Endothelial cell of umbilical vein (primary cell): Measurements from ENCODE around the gene GGNBP2. TPM values are rescaled to one million over a fixed set of nuclear protein-coding genes. Genes with fewer than 3 reads are reported as not detected.

Source experiments
- BruUV-seq: library from RNA; stranded (reverse); fragments of 400-500 nt; replicated peaks from 2 replicates; lab custom pipeline; 2021; lab: Mats Ljungman, UMichigan
- CTCF ChIA-PET: fragments of 300-600, 350-600 bp; sonication (Branson Sonifier 250); formaldehyde crosslinking; loops from one replicate; lab custom pipeline; 2021; ENCODE audit warnings: antibody characterized with exemption, inconsistent platforms; lab: Charles Lee
- POLR2A ChIA-PET: fragments of 300-600, 350-600 bp; sonication (Branson Sonifier 250); formaldehyde crosslinking; loops from one replicate; lab custom pipeline; 2021; ENCODE audit warnings: antibody characterized with exemption, inconsistent platforms; lab: Charles Lee
- DNase-seq: peaks from one replicate; pipeline ENCODE4 v3.0.0-alpha.2; 2011; ENCODE audit warnings: low read depth, low spot score
- FAIRE-seq: peaks from 2 replicates; lab custom pipeline; 2011; peaks lifted over from hg19 to GRCh38; lab: Jason Lieb, UNC
- H2AFZ ChIP-seq: 2 replicates; pipeline ENCODE4 v1.6.0; 2012; ENCODE audit warnings: low read depth, low read length, control low read depth, inconsistent platforms
- H3K27ac ChIP-seq: 2 replicates; pipeline ENCODE4 v1.5.1; 2011; ENCODE audit warnings: low read depth, mild to moderate bottlenecking, control low read depth, low read length, moderate library complexity; ENCODE audit not compliant: insufficient read depth
- H3K27me3 ChIP-seq, 2 experiments: 2 replicates each; pipeline versions ENCODE4 v1.6.0 to v1.6.1; 2011; ENCODE audit warnings: low read length in 2 of 2, mixed read lengths in 1 of 2; ENCODE audit not compliant: control insufficient read depth in 2 of 2, insufficient read depth in 2 of 2
- H3K36me3 ChIP-seq, 2 experiments: 2 replicates in 1 of 2; 3 replicates in 1 of 2; pipeline ENCODE4 v1.5.1; 2011; ENCODE audit warnings: low read length in 2 of 2, mild to moderate bottlenecking in 1 of 2, moderate library complexity in 1 of 2; ENCODE audit not compliant: control insufficient read depth in 2 of 2, insufficient read depth in 2 of 2; ENCODE audit errors: extremely low read depth in 1 of 2
- H3K4me1 ChIP-seq: 3 replicates; pipeline ENCODE4 v1.5.1; 2011; ENCODE audit warnings: mild to moderate bottlenecking, low read length; ENCODE audit not compliant: control insufficient read depth, insufficient read depth; ENCODE audit errors: extremely low read depth
- H3K4me2 ChIP-seq: 2 replicates; pipeline ENCODE4 v1.6.1; 2011; ENCODE audit warnings: low read length, control low read depth, mixed read lengths; ENCODE audit not compliant: insufficient read depth
- H3K4me3 ChIP-seq, 3 experiments: fragments of 200-600 bp in 1 of 3; sonication (generic), shearing (Covaris generic) in 1 of 3; replicated peaks in 1 of 3; 2 replicates each; pipeline ENCODE4 v1.5.1; 2011 to 2016; ENCODE audit warnings: control low read depth in 3 of 3, low read length in 3 of 3, mild to moderate bottlenecking in 2 of 3, inconsistent platforms in 1 of 3, low read depth in 1 of 3, moderate library complexity in 1 of 3; ENCODE audit not compliant: insufficient read depth in 1 of 3
- H3K79me2 ChIP-seq: 2 replicates; pipeline ENCODE4 v1.6.0; 2012; ENCODE audit warnings: low read length, inconsistent platforms; ENCODE audit not compliant: control insufficient read depth, insufficient read depth
- H3K9ac ChIP-seq: replicated peaks from 2 replicates; pipeline ENCODE3; 2011; ENCODE audit warnings: low read length, control low read depth; ENCODE audit not compliant: insufficient read depth; ENCODE audit errors: extremely low read depth
- H3K9me1 ChIP-seq: replicated peaks from 3 replicates; pipeline ENCODE4 v1.6.0; 2011; ENCODE audit warnings: mild to moderate bottlenecking, low read length; ENCODE audit not compliant: control insufficient read depth, insufficient read depth; ENCODE audit errors: extremely low read depth
- H3K9me3 ChIP-seq: replicated peaks from 2 replicates; pipeline ENCODE4 v1.5.1; 2012; ENCODE audit warnings: low read length, inconsistent platforms; ENCODE audit not compliant: control insufficient read depth, insufficient read depth
- H4K20me1 ChIP-seq: replicated peaks from 2 replicates; pipeline ENCODE3; 2011; ENCODE audit warnings: mild to moderate bottlenecking, low read length; ENCODE audit not compliant: control insufficient read depth, insufficient read depth; ENCODE audit errors: extremely low read depth
- EZH2 ChIP-seq: IDR thresholded peaks from 2 replicates; pipeline ENCODE4 v1.6.1; 2012; ENCODE audit warnings: borderline replicate concordance, low read depth, mild to moderate bottlenecking, moderate library complexity, low read length, inconsistent platforms; ENCODE audit not compliant: severe bottlenecking
- FOS ChIP-seq: IDR thresholded peaks from 2 replicates; pipeline ENCODE4 v1.6.1; 2011; ENCODE audit warnings: mild to moderate bottlenecking, low read length, moderate library complexity, borderline replicate concordance; ENCODE audit not compliant: insufficient read depth
- GATA2 ChIP-seq: IDR thresholded peaks from 2 replicates; pipeline ENCODE4 v1.7.0; 2011; ENCODE audit warnings: low read depth, mild to moderate bottlenecking, moderate library complexity, mixed read lengths, low read length; ENCODE audit not compliant: insufficient read length, insufficient read depth
- JUN ChIP-seq: IDR thresholded peaks from 2 replicates; pipeline ENCODE4 v1.6.1; 2011; ENCODE audit warnings: borderline replicate concordance, low read depth; ENCODE audit not compliant: insufficient read length, insufficient read depth
- MYC ChIP-seq: IDR thresholded peaks from one replicate; pipeline ENCODE4 v1.6.1; 2011; ENCODE audit warnings: mild to moderate bottlenecking, low read depth, low read length
- POLR2A ChIP-seq: IDR thresholded peaks from 2 replicates; pipeline ENCODE4 v1.6.1; 2012; ENCODE audit warnings: low read depth, mild to moderate bottlenecking, control low read depth, low read length
- POLR2AphosphoS5 ChIP-seq: IDR thresholded peaks from 2 replicates; pipeline ENCODE4 v1.6.1; 2012; ENCODE audit warnings: low read depth, mild to moderate bottlenecking, control low read depth, low read length, moderate library complexity; ENCODE audit not compliant: insufficient read depth
- dilution Hi-C: fragments of 300-500 bp; cut with MboI; formaldehyde crosslinking; loops from one replicate; pipeline ENCODE4 v1.15.0; 2019; ENCODE audit warnings: low sequenced_read_pairs; ENCODE audit not compliant: extremely low pct_ligation_motif_present
- intact Hi-C: fragments of 100-400 bp; cut with micrococcal nuclease; formaldehyde crosslinking; loops from one replicate; pipeline ENCODE4 v1.10.0; 2022
- polyA plus RNA-seq, 4 experiments: library from polyadenylated mRNA; depleted of rRNA in 3 of 4; stranded (reverse) in 3 of 4; unstranded in 1 of 4; fragments of >200 nt; gene quantifications; 2 replicates each; pipeline versions ENCODE4 v1.2.1 to v1.2.3, GENCODE V29; 2011 to 2012; ENCODE audit warnings: missing spikeins in 1 of 4
- total RNA-seq: library from RNA; stranded (reverse); gene quantifications from 2 replicates; pipeline ENCODE4 v1.2.3, GENCODE V29; 2021
- TF ChIP-seq, protein P1 (sequence below), 2 donors: IDR thresholded peaks; 1 replicate in 1 of 2; 2 replicates in 1 of 2; pipeline ENCODE4 v1.5.1; 2011; ENCODE audit warnings: low read length in 2 of 2, mild to moderate bottlenecking in 2 of 2, moderate library complexity in 2 of 2, control low read depth in 1 of 2, inconsistent platforms in 1 of 2, low read depth in 1 of 2; ENCODE audit not compliant: insufficient read depth in 1 of 2; ENCODE audit errors: extremely low read depth in 1 of 2
- TF ChIP-seq, protein P2 (sequence below): IDR thresholded peaks from 2 replicates; pipeline ENCODE4 v1.6.1; 2011; ENCODE audit not compliant: insufficient read depth, insufficient read length

The GGNBP2 gene
- total and polyA plus RNA-seq, 2 donors (not counting 3 experiments of a cell fraction or from before 2014, with no cell fraction given): 52.6 to 77.6 TPM

DNA sequence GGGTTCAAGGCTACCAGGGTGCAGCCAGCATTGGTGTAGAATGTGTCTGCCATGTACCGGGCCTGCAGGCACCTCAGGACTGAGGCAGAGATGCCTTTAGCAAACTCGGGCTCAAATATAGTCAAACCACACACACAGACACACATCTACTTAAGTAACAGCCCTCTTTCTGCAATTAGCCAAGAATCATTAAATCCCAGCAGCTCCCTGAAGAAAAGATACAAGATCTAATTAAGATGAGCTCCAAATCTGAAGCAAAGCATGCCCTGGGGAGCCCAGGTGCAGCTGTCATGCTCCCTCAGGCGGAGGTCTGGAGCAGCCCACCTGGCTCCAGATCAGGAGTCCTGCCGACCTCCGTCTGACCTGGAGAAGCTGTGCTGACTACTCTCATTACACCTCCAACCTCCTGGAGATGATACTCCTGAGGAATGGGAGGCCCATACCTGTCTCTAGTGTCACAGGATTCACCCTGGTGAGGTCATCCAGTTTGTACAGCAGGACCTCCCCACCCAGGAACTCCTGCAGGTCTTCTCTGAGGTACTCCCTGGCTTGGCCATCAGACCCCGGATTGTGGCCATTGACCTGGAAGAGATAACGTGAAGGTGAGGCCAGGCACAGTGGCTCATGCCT, 17.0 kb upstream of the GGNBP2 start:
- intact Hi-C loops: no loop called here
- BruUV-seq: no TSS peak
- ChIA-PET POLR2A (no interaction called here), CTCF (interaction anchor here (1.3 kb wide), 1 partner anchor 45 kb away, joined by 4 read pairs; no protein-coding TSS in a partner anchor)
- H3K4me3 ChIP-seq: no peak overlapping the region
- H3K4me2 ChIP-seq: no peak overlapping the region
- TF ChIP-seq MYC: no peak
- TF ChIP-seq, protein P1, sequence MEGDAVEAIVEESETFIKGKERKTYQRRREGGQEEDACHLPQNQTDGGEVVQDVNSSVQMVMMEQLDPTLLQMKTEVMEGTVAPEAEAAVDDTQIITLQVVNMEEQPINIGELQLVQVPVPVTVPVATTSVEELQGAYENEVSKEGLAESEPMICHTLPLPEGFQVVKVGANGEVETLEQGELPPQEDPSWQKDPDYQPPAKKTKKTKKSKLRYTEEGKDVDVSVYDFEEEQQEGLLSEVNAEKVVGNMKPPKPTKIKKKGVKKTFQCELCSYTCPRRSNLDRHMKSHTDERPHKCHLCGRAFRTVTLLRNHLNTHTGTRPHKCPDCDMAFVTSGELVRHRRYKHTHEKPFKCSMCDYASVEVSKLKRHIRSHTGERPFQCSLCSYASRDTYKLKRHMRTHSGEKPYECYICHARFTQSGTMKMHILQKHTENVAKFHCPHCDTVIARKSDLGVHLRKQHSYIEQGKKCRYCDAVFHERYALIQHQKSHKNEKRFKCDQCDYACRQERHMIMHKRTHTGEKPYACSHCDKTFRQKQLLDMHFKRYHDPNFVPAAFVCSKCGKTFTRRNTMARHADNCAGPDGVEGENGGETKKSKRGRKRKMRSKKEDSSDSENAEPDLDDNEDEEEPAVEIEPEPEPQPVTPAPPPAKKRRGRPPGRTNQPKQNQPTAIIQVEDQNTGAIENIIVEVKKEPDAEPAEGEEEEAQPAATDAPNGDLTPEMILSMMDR (IDR thresholded peaks at IDR 0.05; ENCODE audit: extremely low read depth in 1 of 2, insufficient read depth in 1 of 2, low read depth in 1 of 2, low read length in 2 of 2): no peak
- TF ChIP-seq, protein P2, sequence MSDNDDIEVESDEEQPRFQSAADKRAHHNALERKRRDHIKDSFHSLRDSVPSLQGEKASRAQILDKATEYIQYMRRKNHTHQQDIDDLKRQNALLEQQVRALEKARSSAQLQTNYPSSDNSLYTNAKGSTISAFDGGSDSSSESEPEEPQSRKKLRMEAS: no peak
- no peak for TF ChIP-seq FOS
- no peak for TF ChIP-seq JUN
- TF ChIP-seq POLR2AphosphoS5: no peak
- TF ChIP-seq GATA2: no peak
- TF ChIP-seq POLR2A: no peak
- no peak for TF ChIP-seq EZH2
- DNase-seq (no peak), FAIRE-seq (no peak)
- H3K36me3 ChIP-seq: peaks cover 23 to 25% of the 10 kb centered on the region in 2 experiments
- no peaks in the 10 kb centered on the region for H3K27me3 ChIP-seq
- no peak overlapping the region for H3K27ac ChIP-seq
- no peak overlapping the region for H3K9ac ChIP-seq
- H2AFZ ChIP-seq: no peak overlapping the region
- dilution Hi-C loops: no loop called here
- H4K20me1 ChIP-seq: no peaks in the 10 kb centered on the region
- peaks cover 14% of the 10 kb centered on the region for H3K4me1 ChIP-seq
- H3K9me3 ChIP-seq: no peaks in the 10 kb centered on the region
- no peaks in the 10 kb centered on the region for H3K9me1 ChIP-seq
- H3K79me2 ChIP-seq: peaks cover 7% of the 10 kb centered on the region
